Choroid plexus epithelial cell (primary cell): ENCODE results near the gene PACSIN2.

Experiments used
- DNase-seq: peaks from one replicate; pipeline ENCODE4 v3.0.0-alpha.2; 2010; ENCODE audit warnings: low read depth
- H3K4me3 ChIP-seq: 2 replicates; pipeline ENCODE4 v1.5.1; 2011; ENCODE audit warnings: low read depth, mild to moderate bottlenecking, control low read depth, low read length, moderate library complexity
- CTCF ChIP-seq: conservative IDR thresholded peaks from 2 replicates; pipeline ENCODE4 v1.5.1; 2011; ENCODE audit warnings: low read depth, mild to moderate bottlenecking, control low read depth, inconsistent platforms, low read length, moderate library complexity

The PACSIN2 gene

GRCh38 chr22:42836026-42836425 is 178.9 kb downstream of the PACSIN2 start:
- TF ChIP-seq CTCF, result no peak
- DNase-seq, result no peak
- no peak overlapping the region for H3K4me3 ChIP-seq

- no peak overlapping the region for H3K4me3 ChIP-seq
- DNase-seq, result no peak
- TF ChIP-seq CTCF, result no peak
Measured at GRCh38 chr22:42834177-42834949, 180.6 kb downstream of the PACSIN2 start.

- no peak for TF ChIP-seq CTCF
- H3K4me3 ChIP-seq, result no peak overlapping the region
- DNase-seq, result no peak
Measured at GRCh38 chr22:42833104-42833503, 181.8 kb downstream of the PACSIN2 start.

- TF ChIP-seq CTCF, result no peak
- DNase-seq, result no peak
- H3K4me3 ChIP-seq, result no peak overlapping the region
Measured at GRCh38 chr22:42831712-42832111, 183.2 kb downstream of the PACSIN2 start.

- no peak for TF ChIP-seq CTCF
- H3K4me3 ChIP-seq, result no peak overlapping the region
- DNase-seq, result no peak
Measured at GRCh38 chr22:42830161-42830560, 184.8 kb downstream of the PACSIN2 start.

GRCh38 chr22:42829302-42829701 is 185.6 kb downstream of the PACSIN2 start:
- no peak for DNase-seq
- TF ChIP-seq CTCF, result no peak
- no peak overlapping the region for H3K4me3 ChIP-seq

- H3K4me3 ChIP-seq, result no peak overlapping the region
- no peak for TF ChIP-seq CTCF
- no peak for DNase-seq
Measured at GRCh38 chr22:42825796-42826195, 189.2 kb downstream of the PACSIN2 start.
